H9 (cell line): ENCODE data around the gene FCMR. TPM values are rescaled to one million over a fixed set of nuclear protein-coding genes. Genes with fewer than 3 reads are reported as not detected.

ENCODE experiments used
- DNase-seq: peaks from one replicate; pipeline ENCODE4 v3.0.0-alpha.2; 2017
- H2AFZ ChIP-seq: one replicate; pipeline ENCODE4 v1.6.1; 2013; ENCODE audit warnings: mild to moderate bottlenecking, low read length, control low read depth, moderate library complexity
- H2AK5ac ChIP-seq: 2 replicates; pipeline ENCODE4 v1.6.1; 2013; ENCODE audit warnings: low read length, control low read depth, mixed read lengths; ENCODE audit not compliant: insufficient read length
- H2BK120ac ChIP-seq: one replicate; pipeline ENCODE4 v1.6.1; 2013; ENCODE audit warnings: low read depth, mild to moderate bottlenecking, low read length, control low read depth, inconsistent platforms; ENCODE audit not compliant: poor library complexity, severe bottlenecking
- H2BK12ac ChIP-seq: 2 replicates; pipeline ENCODE4 v1.6.1; 2013; ENCODE audit warnings: low read length, control low read depth, mixed read lengths, low read depth; ENCODE audit not compliant: insufficient read length
- H2BK15ac ChIP-seq: 2 replicates; pipeline ENCODE4 v1.6.1; 2013; ENCODE audit warnings: low read depth, low read length, control low read depth
- H2BK20ac ChIP-seq: one replicate; pipeline ENCODE4 v1.6.1; 2013; ENCODE audit warnings: low read depth, mild to moderate bottlenecking, low read length, control low read depth, inconsistent platforms; ENCODE audit not compliant: poor library complexity, severe bottlenecking
- H2BK5ac ChIP-seq: 2 replicates; pipeline ENCODE4 v1.6.1; 2013; ENCODE audit warnings: low read length, control low read depth, mixed read lengths; ENCODE audit not compliant: insufficient read length
- H3K14ac ChIP-seq: 2 replicates; pipeline ENCODE4 v1.6.1; 2013; ENCODE audit warnings: low read length, control low read depth; ENCODE audit not compliant: insufficient read depth
- H3K18ac ChIP-seq: 2 replicates; pipeline ENCODE4 v1.6.1; 2013; ENCODE audit warnings: low read depth, mild to moderate bottlenecking, mixed read lengths, low read length, control low read depth; ENCODE audit not compliant: insufficient read length
- H3K23ac ChIP-seq: 2 replicates; pipeline ENCODE4 v1.6.1; 2013; ENCODE audit warnings: low read length, control low read depth, mixed read lengths, low read depth; ENCODE audit not compliant: insufficient read length
- H3K23me2 ChIP-seq: 2 replicates; pipeline ENCODE4 v1.6.1; 2013; ENCODE audit warnings: low read depth, mild to moderate bottlenecking, mixed read lengths, low read length, control low read depth; ENCODE audit not compliant: insufficient read length, poor library complexity, severe bottlenecking
- H3K27ac ChIP-seq: 2 replicates; pipeline ENCODE4 v1.5.1; 2013; ENCODE audit warnings: low read length, control low read depth, mixed read lengths, low read depth; ENCODE audit not compliant: insufficient read length
- H3K27me3 ChIP-seq: 2 replicates; pipeline ENCODE4 v1.6.1; 2013; ENCODE audit warnings: low read length, control low read depth, inconsistent platforms; ENCODE audit not compliant: insufficient read depth
- H3K4ac ChIP-seq: 2 replicates; pipeline ENCODE4 v1.6.1; 2013; ENCODE audit warnings: low read depth, mild to moderate bottlenecking, control low read depth, inconsistent platforms, low read length, moderate library complexity
- H3K4me1 ChIP-seq: 2 replicates; pipeline ENCODE4 v1.6.1; 2013; ENCODE audit warnings: low read length, control low read depth, inconsistent platforms; ENCODE audit not compliant: insufficient read depth
- H3K4me2 ChIP-seq: 2 replicates; pipeline ENCODE4 v1.6.1; 2013; ENCODE audit warnings: low read length, control low read depth, mixed read lengths; ENCODE audit not compliant: insufficient read length, insufficient read depth
- H3K56ac ChIP-seq: 2 replicates; pipeline ENCODE4 v1.6.1; 2013; ENCODE audit warnings: low read depth, mild to moderate bottlenecking, mixed read lengths, low read length, control low read depth; ENCODE audit not compliant: insufficient read length
- H3K79me1 ChIP-seq: 2 replicates; pipeline ENCODE4 v1.6.1; 2013; ENCODE audit warnings: low read depth, mild to moderate bottlenecking, moderate library complexity, low read length, control low read depth, inconsistent platforms; ENCODE audit not compliant: insufficient read depth, poor library complexity, severe bottlenecking
- H3K79me2 ChIP-seq: 2 replicates; pipeline ENCODE4 v1.6.1; 2013; ENCODE audit warnings: low read length, control low read depth, inconsistent platforms; ENCODE audit not compliant: insufficient read depth
- H3K9ac ChIP-seq: 2 replicates; pipeline ENCODE4 v1.6.1; 2013; ENCODE audit warnings: low read length, control low read depth, mixed read lengths; ENCODE audit not compliant: insufficient read length; ENCODE audit errors: extremely low read depth
- H3K9me3 ChIP-seq: one replicate; pipeline ENCODE4 v1.6.1; 2013; ENCODE audit warnings: low read depth, low read length, inconsistent platforms; ENCODE audit not compliant: control insufficient read depth
- H3T11ph ChIP-seq: one replicate; pipeline ENCODE4 v1.6.1; 2013; ENCODE audit warnings: mild to moderate bottlenecking, low read length, control low read depth, inconsistent platforms
- H4K20me1 ChIP-seq: one replicate; pipeline ENCODE4 v1.6.1; 2013; ENCODE audit not compliant: control insufficient read depth, insufficient read length, insufficient read depth
- H4K5ac ChIP-seq: 2 replicates; pipeline ENCODE4 v1.6.1; 2013; ENCODE audit warnings: low read depth, mild to moderate bottlenecking, mixed read lengths, low read length, control low read depth; ENCODE audit not compliant: insufficient read length
- H4K8ac ChIP-seq: replicated peaks from 2 replicates; pipeline ENCODE4 v1.6.1; 2013; ENCODE audit warnings: low read length, control low read depth, mixed read lengths, low read depth; ENCODE audit not compliant: insufficient read length
- H4K91ac ChIP-seq: 2 replicates; pipeline ENCODE4 v1.6.1; 2013; ENCODE audit warnings: low read depth, mild to moderate bottlenecking, moderate library complexity, mixed read lengths, low read length, control low read depth; ENCODE audit not compliant: insufficient read length
- H3K27ac Mint-ChIP-seq, 3 experiments: 2 replicates in 2 of 3; 3 replicates in 1 of 3; pipeline ENCODE4 v1.8.0; 2020 to 2021; ENCODE audit warnings: mixed read lengths in 3 of 3, mild to moderate bottlenecking in 1 of 3, moderate library complexity in 1 of 3
- H3K27me3 Mint-ChIP-seq: 2 replicates; pipeline ENCODE4 v1.8.0; 2021; ENCODE audit warnings: low read depth, mild to moderate bottlenecking, moderate library complexity, mixed read lengths
- H3K36me3 Mint-ChIP-seq, 3 experiments: 2 replicates in 2 of 3; 3 replicates in 1 of 3; pipeline ENCODE4 v1.8.0; 2020 to 2021; ENCODE audit warnings: low read depth in 3 of 3, mixed read lengths in 3 of 3; ENCODE audit not compliant: insufficient read depth in 1 of 3
- H3K4me1 Mint-ChIP-seq, 2 experiments: 2 replicates each; pipeline ENCODE4 v1.8.0; 2020; ENCODE audit warnings: mixed read lengths in 2 of 2
- H3K4me3 Mint-ChIP-seq, 2 experiments: 2 replicates in 1 of 2; 3 replicates in 1 of 2; pipeline ENCODE4 v1.8.0; 2020 to 2021; ENCODE audit warnings: mild to moderate bottlenecking in 2 of 2, mixed read lengths in 2 of 2, moderate library complexity in 1 of 2
- H3K9me3 Mint-ChIP-seq, 2 experiments: 2 replicates in 1 of 2; 3 replicates in 1 of 2; pipeline ENCODE4 v1.8.0; 2020; ENCODE audit warnings: mild to moderate bottlenecking in 2 of 2, mixed read lengths in 2 of 2, moderate library complexity in 1 of 2
- CTCF ChIP-seq: fragments of 200-600 bp; sonication (generic); conservative IDR thresholded peaks from 3 replicates; pipeline ENCODE4 v1.8.0; 2021; ENCODE audit warnings: antibody characterized with exemption, mild to moderate bottlenecking
- WGBS: extraction: QIAGEN DNeasy Blood & Tissue Kit; methylation state at CpG from one replicate; pipeline ENCODE4 v1.1.7; 2013; ENCODE audit warnings: missing lambda C conversion rate, low lambda C conversion rate, mixed read lengths; ENCODE audit not compliant: insufficient read length; ENCODE audit errors: extremely low coverage; 5-methylcytosine and 5-hydroxymethylcytosine counted together
- total RNA-seq: library from RNA; stranded (reverse); gene quantifications from 2 replicates; pipeline ENCODE4 v1.2.1, GENCODE V29; 2021

The FCMR gene
- total RNA-seq, 1 experiment from 2014 or later = not detected

- Histone ChIP-seq H4K8ac (no peak overlapping the region), H2AFZ (no peak overlapping the region), H3K4ac (no peak overlapping the region), H3K23me2 (no peaks in the 10 kb centered on the region), H3K27me3 (no peaks in the 10 kb centered on the region), H2BK15ac (no peak overlapping the region), H3K18ac (no peak overlapping the region), H3K4me1 (no peaks in the 10 kb centered on the region), H3K9me3 (peaks cover 4% of the 10 kb centered on the region), H3T11ph (no peak overlapping the region), H3K79me1 (no peaks in the 10 kb centered on the region), H3K14ac (no peak overlapping the region), H3K27ac (no peak overlapping the region), H3K79me2 (no peaks in the 10 kb centered on the region), H3K23ac (no peak overlapping the region), H4K5ac (no peak overlapping the region), H3K9ac (no peak overlapping the region), H4K20me1 (no peaks in the 10 kb centered on the region), H2BK20ac (no peak overlapping the region), H2BK120ac (no peak overlapping the region), H3K4me2 (no peak overlapping the region), H2AK5ac (no peak overlapping the region), H4K91ac (no peak overlapping the region), H2BK12ac (no peak overlapping the region), H2BK5ac (no peak overlapping the region), H3K56ac (no peak overlapping the region)
- H3K4me3 Mint-ChIP-seq = no peak overlapping the region
- H3K27ac Mint-ChIP-seq = no peak overlapping the region
- no CpG with 5 or more reads among the region's 1 CpG for WGBS
- TF ChIP-seq CTCF = no peak
- peaks cover 5% of the 10 kb centered on the region for H3K27me3 Mint-ChIP-seq
- no peaks in the 10 kb centered on the region for H3K4me1 Mint-ChIP-seq
- H3K9me3 Mint-ChIP-seq = peaks cover 13 to 18% of the 10 kb centered on the region in 2 experiments
- no peak for DNase-seq
- H3K36me3 Mint-ChIP-seq = peaks cover 0 to 11% (median 2%) of the 10 kb centered on the region in 3 experiments; a peak in 4 of 7 replicates
These were observed 38.6 kb downstream of the FCMR start for GRCh38 chr1:206883160-206883559.
